Esophagus muscularis mucosa (tissue), 3 donors: ENCODE data around the gene RASAL1.

Experiments used
- CTCF ChIP-seq, 3 experiments: fragments of 200-600 bp in 2 of 3; fragments of 450-650 bp in 1 of 3; sonication (generic) in 2 of 3; IDR thresholded peaks; one replicate each; pipeline ENCODE4 v1.5.1; 2017 to 2019; ENCODE audit warnings: antibody characterized with exemption in 3 of 3, mild to moderate bottlenecking in 2 of 3, moderate library complexity in 1 of 3
- POLR2A ChIP-seq: fragments of 450-650 bp; IDR thresholded peaks from one replicate; pipeline ENCODE4 v1.6.1; 2017; ENCODE audit warnings: antibody characterized with exemption, moderate library complexity, mild to moderate bottlenecking, low read depth
- POLR2AphosphoS5 ChIP-seq, 2 donors: sonication (generic); formaldehyde crosslinking; IDR thresholded peaks; one replicate each; pipeline ENCODE4 v1.6.1; 2017; ENCODE audit warnings: antibody characterized with exemption in 2 of 2

GRCh38 chr12:113108308-113108707, 27.3 kb downstream of the RASAL1 start:
- no peak for TF ChIP-seq CTCF (IDR thresholded peaks at IDR 0.05)
- no peak for TF ChIP-seq POLR2AphosphoS5 (IDR thresholded peaks at IDR 0.05)
- no peak for TF ChIP-seq POLR2A
